Lower leg skin (tissue), 3 donors: ENCODE measurements around the gene SUMO2.

ENCODE experiments used
- POLR2A ChIP-seq, 2 donors: fragments of 450-650 bp; IDR thresholded peaks; one replicate each; pipeline ENCODE4 v1.6.1; 2016 to 2017; ENCODE audit warnings: antibody characterized with exemption in 2 of 2, mild to moderate bottlenecking in 1 of 2, moderate library complexity in 1 of 2
- TF ChIP-seq, protein P1 (sequence below), 3 donors: fragments of 450-650 bp; IDR thresholded peaks; one replicate each; pipeline ENCODE4 v1.5.1; 2016; ENCODE audit warnings: antibody characterized with exemption in 3 of 3, mild to moderate bottlenecking in 3 of 3, moderate library complexity in 2 of 3

DNA sequence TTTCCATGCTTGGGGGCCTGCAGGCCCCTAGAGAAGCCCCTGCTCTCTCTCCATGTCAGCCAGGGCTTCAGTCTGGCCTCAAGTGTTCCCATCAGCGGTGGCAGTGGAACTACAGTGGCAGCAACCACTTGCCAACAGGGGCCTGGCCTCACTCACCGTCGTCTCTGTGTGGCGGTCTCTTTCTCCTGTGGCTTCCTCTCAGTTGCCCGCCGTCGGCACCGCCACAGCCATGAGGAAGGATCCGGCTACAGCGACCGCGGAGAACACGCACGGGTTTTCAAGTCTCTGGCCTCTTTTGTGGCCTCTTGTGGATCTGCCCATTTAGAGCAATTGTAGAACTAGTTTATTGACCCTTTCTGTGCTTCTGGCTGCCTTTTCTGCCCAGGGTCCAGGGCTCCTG lies 64.5 kb downstream of the SUMO2 start:
- no peak for TF ChIP-seq POLR2A (IDR thresholded peaks at IDR 0.05)
- TF ChIP-seq, protein P1, sequence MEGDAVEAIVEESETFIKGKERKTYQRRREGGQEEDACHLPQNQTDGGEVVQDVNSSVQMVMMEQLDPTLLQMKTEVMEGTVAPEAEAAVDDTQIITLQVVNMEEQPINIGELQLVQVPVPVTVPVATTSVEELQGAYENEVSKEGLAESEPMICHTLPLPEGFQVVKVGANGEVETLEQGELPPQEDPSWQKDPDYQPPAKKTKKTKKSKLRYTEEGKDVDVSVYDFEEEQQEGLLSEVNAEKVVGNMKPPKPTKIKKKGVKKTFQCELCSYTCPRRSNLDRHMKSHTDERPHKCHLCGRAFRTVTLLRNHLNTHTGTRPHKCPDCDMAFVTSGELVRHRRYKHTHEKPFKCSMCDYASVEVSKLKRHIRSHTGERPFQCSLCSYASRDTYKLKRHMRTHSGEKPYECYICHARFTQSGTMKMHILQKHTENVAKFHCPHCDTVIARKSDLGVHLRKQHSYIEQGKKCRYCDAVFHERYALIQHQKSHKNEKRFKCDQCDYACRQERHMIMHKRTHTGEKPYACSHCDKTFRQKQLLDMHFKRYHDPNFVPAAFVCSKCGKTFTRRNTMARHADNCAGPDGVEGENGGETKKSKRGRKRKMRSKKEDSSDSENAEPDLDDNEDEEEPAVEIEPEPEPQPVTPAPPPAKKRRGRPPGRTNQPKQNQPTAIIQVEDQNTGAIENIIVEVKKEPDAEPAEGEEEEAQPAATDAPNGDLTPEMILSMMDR (IDR thresholded peaks at IDR 0.05), result no peak
